GM18499 (cell line): ENCODE measurements around the gene LIMS3.
A peak's percentile ranks its signal among the peaks of the same experiment; 100 is the strongest.
"Not testable (repeated sequence)": the region's sequence is repeated elsewhere in the genome, so short reads cannot be mapped to it uniquely, and the experiment has no call there.

ENCODE experiments used
- ATAC-seq: cut with Tn5 transposase; IDR thresholded peaks from one replicate; pipeline ENCODE4 v1.9.1; 2021; ENCODE audit warnings: moderate number of reproducible peaks; ENCODE audit not compliant: insufficient read depth, unreplicated experiment

LIMS3 gene, protein sequence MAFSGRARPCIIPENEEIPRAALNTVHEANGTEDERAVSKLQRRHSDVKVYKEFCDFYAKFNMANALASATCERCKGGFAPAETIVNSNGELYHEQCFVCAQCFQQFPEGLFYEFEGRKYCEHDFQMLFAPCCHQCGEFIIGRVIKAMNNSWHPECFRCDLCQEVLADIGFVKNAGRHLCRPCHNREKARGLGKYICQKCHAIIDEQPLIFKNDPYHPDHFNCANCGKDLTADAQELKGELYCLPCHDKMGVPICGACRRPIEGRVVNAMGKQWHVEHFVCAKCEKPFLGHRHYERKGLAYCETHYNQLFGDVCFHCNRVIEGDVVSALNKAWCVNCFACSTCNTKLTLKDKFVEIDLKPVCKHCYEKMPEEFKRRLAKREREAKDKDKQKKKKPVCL

DNA sequence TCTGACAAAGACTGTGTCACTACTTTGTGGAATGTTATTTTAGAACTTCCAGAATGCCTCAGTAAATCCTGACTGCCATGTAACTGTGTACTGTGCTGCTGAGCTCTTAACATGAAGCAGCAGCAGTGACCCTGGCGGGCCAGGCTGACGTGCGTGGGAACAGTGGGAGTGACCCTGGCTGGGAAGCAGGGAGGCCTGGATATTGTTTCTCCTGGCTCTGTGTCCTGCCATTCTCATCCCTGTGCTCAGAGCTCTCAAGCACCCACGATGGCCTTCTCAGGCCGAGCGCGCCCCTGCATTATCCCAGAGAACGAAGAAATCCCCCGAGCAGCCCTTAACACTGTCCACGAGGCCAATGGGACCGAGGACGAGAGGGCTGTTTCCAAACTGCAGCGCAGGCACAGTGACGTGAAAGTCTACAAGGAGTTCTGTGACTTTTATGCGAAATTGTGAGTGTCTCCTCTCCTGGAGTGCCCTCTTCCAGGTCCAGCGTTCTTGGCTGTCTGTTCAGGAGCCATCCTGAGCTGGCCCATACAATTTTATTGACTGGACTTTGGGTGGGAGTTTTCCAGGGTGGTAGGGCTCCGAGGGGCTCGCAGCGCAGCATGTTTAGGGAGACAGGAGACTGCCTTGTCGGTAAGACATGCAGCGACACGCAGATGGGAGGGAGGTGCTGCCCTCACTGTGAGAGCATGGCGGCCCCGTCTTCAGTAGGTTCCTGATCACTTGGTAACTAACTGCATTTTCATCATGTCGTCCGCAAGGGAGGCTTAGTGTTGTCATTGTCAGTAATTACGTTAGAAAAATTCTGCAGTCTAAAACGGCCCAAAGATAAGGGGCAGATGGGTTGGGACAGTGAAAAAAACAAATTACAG, at the start of gene LIMS3:
TSS of gene LIMS3 (plus strand) at position 227 of the 875 bp plus-strand sequence. CDS start at position 268, 41 bp downstream.
- not testable (repeated sequence) for ATAC-seq

DNA sequence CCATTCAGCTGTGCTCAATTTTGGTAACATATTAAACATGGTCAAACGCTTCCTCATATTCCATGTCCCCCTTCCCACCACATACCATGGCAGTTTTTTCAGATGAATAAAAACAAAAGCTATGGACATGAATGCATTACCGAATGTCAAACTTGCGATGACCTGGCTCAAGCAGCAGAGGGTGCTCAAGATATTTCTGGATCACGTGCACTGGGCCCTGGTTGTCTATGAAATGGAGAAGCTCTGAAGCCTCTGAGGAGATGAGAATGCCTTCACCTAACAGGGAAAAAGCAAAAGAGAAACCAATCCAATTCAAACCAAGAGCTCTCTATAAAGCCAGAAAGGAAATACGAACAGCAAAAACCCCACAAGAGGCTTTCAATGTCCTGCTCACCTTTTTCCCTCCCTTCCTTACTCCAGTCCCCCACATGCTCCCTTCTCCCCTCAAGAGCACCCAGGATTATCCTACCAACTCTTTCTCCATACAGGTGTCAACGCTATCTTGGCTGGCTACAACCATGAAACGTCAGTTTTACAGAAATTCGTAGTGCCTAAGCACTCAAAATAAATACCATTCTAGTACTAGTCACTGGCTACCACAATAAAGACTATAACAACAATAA, 27.2 kb upstream of the LIMS3 start:
- peak; percentile 90 for ATAC-seq

DNA sequence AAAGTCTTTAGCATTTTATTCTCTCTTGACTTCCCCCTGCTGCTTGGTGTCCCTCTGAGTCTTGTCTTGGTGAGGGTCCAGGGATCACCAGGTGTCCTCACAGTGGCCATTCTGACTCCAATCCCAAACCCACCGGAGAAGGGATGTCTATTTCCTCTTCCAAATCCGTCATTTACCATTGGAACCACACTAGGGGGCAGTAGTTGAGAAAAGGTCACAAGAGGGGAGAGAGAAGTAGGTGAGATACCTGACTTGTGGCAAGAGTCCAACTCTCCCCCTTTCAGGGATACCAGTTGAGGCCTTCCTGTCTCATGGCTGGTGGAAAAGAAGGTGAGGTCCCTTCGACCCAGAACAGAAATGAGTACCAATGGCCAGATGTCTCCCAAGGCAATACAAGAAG, 21.9 kb upstream of the LIMS3 start:
- not testable (repeated sequence) for ATAC-seq

DNA sequence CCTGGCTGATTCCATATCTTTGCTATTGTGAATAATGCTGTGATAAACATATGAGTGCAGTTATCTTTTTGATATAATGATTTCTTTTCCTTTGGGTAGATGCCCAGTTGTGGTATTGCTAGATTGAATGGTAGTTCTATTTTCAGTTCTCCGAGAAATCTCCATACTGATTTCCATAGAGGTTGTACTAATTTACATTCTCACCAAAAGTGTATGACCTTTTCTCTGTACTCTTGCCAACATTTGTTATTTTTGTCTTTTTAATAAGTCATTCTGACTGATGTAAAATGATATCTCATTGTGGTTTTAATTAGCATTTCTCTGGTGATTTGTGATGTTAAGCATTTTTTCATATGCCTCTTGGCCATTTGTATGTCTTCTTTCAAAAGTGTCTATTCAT, 16.4 kb upstream of the LIMS3 start:
- ATAC-seq, result not testable (repeated sequence)

DNA sequence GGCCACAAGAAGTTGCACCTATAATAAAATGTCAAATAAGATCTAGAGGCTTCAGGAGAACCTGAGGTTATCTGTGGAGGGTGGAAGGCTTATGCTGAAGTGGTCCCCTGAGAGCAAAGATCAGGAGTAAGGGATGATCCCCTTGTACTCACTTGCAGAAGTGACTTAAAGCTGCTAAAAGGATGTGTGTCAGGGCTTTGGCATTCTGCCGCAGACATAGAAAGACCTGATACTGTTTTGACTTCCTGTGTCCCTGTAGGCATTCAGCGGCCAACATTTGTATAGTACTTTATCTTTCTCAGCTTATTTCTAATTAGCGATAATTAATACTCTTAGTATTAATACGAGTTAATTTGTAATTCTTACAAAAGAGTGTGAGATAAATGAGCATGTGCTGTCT, 10.1 kb upstream of the LIMS3 start:
- ATAC-seq, result not testable (repeated sequence)

DNA sequence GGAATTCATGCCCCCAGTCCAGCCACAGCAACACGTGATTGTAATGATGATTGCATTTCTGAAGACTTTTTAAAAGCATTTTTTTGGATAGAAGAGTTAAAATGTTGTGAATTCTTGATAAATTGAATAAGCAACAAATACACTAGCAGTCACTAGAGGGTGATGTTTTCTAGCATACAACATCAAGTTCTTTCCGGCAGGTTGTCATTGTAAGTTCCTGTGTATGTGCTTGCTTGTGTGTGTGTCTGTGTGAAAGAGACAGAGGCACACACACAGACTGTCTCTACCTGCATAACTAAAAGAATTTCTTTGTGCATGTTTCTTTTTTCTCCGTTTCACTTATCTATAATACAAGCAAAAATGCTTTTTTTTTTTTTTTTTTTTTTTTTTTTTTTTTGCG, 8.6 kb upstream of the LIMS3 start:
- not testable (repeated sequence) for ATAC-seq

DNA sequence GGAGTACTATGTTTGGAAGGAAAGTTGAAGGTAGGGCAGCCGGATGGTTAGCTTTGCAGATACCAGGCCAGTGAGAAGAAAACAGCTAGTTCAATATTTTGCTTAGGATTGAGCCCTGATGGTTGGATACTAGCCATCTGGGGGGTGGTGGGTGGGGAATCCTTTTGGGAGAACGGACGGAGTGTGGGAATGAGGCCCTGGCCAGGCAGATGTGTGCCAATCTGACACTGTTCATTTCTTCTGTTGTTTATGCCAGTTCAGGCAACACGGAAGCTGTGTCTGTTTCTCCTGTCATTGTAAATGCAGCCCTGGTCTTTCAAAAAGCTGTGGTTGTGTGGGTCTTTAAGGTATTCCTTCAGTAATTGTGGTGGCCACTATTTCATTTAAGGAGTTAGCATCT, 7.5 kb upstream of the LIMS3 start:
- not testable (repeated sequence) for ATAC-seq

DNA sequence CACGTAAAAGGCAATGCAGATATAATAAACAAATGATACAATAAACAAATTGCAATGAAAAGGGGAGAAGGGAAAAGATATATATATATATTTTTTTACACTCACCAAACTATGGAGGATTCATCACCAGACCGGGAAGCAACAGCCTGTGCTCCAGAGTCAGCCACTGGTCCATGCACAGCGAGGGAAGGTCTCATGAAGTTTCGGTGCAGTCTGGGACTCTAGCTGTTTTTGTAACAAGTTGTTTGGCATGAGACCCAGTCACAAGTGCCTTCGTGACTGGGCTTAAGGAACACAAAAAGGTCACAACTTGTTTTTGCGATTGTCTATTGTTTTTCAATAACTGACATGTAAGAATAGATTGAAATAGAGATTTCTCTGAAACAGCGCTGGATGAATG, 4.8 kb upstream of the LIMS3 start:
- ATAC-seq, result not testable (repeated sequence)

DNA sequence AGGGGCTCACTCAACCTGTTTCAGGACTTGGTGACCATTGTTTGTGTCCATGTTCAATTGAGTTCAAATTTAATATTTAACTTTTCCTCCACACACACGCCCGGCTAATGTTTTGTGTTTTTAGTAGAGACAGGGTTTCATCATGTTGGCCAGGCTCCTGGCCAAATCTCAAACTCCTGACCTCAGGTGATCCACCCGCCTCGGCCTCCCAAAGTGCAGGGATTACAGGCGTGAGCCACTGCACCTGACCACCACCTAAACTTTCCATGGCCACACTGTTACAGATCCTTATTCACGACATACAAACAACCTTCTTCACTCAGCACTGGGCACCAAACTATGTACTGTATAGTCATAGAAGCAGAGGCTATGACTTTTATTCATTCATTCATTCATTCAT, 4.3 kb upstream of the LIMS3 start:
- not testable (repeated sequence) for ATAC-seq

DNA sequence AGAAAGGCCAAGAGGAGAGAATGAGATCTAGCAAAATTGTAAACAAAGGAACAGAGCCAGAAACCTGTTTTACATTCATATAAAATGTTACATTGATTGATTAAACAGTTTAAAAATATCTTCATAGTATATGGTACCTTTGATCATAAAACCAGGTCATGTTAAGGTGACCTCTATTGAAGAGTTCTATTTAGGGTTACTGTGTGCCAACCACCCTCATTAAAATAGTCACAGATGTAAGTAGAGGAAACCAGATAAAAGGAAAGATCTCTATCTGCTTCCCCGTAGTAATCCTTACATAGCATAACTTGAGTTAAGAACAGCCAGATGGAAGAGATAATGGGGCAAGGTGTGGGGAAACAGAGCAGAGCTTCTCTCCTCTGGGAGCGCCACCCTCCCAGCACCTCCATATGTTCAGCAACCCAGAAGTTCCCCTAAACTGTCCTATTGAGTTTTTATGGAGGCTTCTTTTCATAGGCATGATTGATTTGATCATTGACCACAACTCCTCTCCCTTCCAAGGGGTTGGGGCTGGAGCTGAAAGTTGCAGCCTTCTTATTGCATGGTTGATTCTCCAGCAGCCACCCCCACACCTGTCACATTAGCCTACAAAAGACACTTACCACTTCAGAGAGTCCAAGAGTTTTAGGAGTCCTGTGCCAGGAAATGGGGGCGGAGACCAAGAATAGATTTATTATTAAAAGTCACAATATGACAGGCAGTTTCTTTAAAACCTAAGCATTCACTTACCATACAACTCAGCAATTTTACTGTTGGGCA, 3.2 kb upstream of the LIMS3 start:
- not testable (repeated sequence) for ATAC-seq

DNA sequence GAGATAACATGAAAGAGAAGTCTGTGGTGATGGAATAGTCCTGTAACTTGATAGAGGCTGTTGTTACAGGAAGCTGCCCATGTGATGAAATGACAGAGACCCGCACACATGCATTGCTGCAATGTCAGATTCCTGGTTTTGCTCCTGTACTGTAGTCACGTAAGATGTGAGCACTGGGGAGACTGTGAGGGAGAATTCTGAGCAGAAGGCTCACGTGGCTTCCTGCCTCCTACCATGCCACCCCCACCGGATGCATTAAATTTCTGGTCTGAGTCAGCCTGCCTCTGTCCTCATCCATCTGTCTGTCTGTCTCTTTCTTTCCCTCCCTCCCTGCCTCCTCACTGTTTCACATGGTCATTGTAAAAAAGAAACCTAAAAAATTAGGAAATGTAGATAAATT, 2.3 kb upstream of the LIMS3 start:
- peak; percentile 91 for ATAC-seq

DNA sequence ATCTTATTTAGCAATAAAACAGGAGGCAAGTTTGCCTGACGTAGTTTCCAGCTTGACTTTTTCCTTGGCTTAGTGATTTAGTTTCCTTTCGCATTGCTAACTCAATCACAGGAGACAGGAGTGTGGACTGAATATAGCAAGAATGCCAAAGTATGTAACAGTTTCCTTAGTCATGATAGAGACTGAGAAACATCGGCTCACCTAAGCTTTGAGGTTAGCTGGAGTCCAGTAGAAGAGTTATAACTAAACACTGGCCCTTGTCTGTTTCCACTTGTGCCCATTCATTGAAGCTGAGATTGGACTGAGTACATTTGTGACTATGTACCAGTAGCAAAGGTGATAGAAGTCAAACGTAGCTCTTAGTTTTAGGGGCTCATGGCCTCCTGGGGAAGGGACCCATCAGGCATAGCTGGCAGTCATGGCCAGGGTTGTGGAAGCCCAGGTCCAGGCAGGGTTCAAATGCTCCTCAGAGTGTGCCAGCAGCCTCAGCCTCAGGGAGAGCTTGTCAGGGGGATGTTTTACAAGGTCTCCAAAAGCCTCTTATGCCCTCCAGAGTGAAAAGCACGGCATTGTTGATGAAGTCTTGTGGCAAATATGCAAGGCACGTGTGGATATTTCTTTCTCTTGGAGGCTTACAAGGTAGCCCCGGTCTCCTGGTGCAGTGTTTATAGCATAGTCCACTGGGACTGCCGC, 573 bp upstream of the LIMS3 start:
- not testable (repeated sequence) for ATAC-seq

DNA sequence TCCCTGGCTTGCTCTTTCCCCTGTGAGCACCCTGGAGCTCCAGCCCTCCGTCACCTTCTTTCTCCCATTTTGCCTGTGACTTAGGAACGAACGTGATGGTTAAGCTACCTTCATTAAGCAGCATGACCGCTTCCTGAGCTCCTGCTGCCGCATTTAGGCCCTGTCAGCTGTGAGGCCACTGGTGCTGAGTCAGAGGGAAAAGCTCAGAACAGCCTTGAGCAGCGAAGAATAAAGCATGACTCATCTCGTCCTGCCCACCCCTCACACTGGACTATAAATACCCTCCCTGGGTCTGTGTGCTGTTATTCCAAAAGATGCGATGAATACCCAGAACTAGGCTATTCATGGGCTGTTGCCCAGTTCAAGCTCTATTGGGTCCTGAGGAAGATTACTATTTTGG, 7.3 kb downstream of the LIMS3 start:
- peak; percentile 77 for ATAC-seq

DNA sequence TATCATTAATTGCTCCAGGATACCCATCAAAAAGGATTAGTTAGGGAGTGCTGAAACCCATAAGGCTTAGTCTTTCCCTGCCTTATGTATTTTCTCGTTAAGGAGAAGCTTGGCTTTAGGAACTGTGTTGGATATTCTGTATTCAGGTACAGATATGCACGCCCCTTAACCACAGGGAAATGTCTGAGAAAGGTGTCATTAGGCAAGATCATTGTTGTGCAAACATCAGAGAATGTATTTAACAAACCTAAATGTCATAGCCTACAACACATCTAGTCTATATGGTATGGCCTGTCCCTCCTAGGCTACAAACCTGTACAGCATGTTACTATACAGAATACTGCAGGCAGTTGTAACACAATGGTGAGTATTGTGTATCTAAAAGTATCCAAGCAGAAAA, 10.1 kb downstream of the LIMS3 start:
- not testable (repeated sequence) for ATAC-seq

DNA sequence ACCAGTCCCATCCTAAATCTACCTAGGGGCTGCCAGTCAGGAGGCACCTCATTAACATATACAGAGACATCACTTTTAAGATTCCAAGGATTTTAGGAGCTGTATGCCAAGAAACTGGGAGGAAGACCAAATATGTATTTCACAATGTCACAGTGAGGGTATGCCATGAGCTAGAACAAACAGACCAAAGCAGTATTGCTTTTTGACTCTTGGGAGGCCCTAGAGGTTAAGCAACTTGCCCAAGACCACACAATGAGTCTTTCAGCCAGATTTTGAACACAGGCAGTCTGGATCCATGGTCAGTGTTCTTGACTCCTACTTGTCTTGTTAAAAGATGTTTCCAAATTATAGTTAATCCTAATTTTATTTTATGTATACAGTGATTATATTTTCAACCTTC, 12.3 kb downstream of the LIMS3 start:
- ATAC-seq, result not testable (repeated sequence)

DNA sequence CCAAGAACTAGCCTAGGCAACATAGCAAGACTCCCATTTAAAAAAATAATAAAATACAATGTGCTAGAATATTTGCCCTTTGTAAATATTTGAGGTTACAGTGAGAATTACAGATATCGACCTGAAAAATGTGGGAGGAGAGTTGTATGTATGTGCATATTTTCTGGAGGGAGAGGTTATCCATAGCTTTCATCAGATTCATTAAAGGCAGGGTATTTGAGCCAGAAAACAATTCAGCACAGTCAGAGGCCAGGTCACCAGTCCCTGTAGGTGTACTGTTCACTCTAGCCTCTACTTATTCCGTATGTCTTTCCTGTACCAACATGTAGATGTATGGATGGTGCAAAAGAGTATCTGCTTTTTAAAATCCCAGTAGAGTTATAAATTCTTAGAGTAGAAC, 15.4 kb downstream of the LIMS3 start:
- ATAC-seq, result not testable (repeated sequence)

DNA sequence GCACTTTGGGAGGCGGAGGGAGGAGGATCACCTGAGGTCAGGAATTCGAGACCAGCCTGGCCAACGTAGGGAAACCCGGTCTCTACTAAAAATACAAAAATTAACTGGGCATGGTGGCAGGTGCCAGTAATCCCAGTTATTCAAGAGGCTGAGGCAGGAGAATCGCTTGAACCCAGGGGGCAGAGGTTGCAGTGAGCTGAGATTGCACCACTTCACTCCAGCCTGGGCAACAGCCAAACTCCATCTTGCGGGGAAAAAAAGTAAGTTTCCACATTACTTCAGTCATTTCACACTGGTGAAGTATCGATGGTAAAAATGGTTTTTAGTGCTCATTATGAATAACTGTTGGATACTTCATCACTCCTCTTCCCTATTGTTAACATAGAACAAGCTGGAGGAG, 16.1 kb downstream of the LIMS3 start:
- not testable (repeated sequence) for ATAC-seq

DNA sequence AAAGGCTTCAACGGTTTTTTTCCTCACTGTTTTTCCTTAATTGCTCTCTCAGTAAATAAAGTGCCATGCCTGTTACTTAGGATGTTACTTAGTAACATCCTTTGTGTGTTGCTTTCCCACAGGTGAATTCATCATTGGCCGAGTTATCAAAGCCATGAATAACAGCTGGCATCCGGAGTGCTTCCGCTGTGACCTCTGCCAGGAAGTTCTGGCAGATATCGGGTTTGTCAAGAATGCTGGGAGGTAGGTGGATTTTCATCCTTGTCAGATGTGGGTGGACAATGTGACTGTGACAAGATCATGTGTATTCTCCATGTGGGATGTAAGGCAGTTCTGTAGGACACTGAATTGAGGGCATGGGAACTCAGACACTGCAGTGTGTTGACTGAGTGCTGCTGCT, 17.3 kb downstream of the LIMS3 start:
- not testable (repeated sequence) for ATAC-seq

DNA sequence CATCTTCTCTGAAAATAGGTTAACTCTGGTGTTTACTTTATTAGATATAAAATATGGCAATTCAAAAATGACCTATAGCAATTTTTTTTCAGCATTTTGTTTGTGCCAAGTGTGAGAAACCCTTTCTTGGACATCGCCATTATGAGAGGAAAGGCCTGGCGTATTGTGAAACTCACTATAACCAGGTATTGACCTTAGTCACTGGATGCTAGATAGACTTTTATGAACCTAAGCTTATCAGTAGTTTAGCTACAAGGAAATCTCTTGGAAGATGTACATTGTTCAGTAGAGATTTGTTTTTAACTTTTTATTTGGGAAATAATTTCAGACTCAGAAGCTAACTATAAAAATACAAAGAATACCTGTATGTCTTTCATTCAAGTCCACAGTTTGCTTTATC, 21.7 kb downstream of the LIMS3 start:
- not testable (repeated sequence) for ATAC-seq
